Stimulated activated CD4-positive, alpha-beta T cell treated with anti-CD3 and anti-CD28 coated beads, Interleukin-15, amount 100 ng/mL, for 48 hours (primary cell): ENCODE measurements around the gene TTC14.
"Not testable (repeated sequence)": the region's sequence is repeated elsewhere in the genome, so short reads cannot be mapped to it uniquely, and the experiment has no call there.

Source experiments
- DNase-seq, 2 donors: peaks; one replicate each; pipeline ENCODE4 v3.0.0-alpha.2; 2020; ENCODE audit warnings: low read depth in 2 of 2

TTC14 gene

DNA sequence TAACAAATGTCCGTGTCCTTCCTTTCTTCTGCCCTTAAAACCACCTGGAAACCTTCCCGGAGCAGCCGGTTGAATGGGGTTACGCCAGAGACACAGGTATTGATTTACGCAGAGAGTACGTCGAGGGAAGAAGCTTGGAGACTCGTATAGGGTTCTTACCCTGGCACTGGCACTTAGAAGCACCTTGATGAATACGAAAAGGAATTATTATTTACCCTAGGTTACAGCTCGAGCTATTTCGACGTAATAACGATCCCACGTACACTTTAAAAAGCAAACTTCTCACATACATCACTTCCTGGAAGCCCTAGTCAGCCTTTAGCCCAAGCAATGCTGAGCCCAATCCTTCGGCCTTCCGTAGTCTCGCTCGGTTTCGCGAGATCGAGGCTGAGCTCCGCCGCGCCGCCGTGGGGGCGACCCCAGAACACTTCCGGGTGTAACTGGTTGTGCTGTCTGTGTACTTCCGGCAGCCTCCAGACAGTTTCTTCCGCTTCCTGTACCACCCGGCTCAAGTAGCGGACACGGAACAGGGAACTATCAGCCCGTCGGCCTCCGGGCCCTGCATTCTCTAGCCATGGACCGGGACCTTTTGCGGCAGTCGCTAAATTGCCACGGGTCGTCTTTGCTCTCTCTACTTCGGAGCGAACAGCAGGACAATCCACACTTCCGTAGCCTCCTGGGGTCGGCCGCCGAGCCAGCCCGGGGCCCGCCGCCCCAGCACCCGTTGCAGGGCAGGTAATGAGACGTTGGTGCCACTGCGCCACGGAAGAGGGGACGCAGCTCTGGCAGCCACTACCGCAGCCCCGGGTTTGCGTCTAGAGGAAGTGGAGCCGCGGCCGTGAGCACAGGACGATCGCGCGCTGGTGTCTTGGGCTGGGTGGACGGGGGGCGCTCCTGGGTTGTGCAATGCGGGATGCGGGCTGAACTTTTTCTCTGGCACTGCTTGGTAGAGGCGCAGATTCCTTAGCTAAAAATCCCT lies at the start of gene TTC14:
Gene TTC14 (plus strand): TSS at position 476 of the 979 bp plus-strand sequence. CDS start 99 bp downstream, at position 575.
- peak; percentile 90 to 92 for DNase-seq

DNA sequence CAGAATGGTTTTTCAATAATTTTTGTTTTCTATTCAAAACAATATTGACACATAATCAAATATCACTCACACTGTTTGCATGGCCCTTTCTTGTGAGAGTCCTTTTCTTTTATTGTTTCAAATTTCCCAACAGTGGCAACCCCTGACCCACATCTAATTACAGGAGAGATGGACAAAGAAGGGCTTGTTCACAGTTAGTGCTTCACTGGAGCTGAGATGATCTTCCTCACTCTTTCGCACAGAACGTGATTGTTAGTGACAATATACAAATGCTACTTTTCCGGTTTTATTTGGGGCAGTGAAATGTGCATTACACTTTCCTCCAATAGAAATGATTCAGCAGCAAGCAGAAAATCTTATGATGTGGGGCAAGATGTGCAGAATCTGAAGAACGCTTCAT lies 38.6 kb upstream of the TTC14 start:
- no peak for DNase-seq

DNA sequence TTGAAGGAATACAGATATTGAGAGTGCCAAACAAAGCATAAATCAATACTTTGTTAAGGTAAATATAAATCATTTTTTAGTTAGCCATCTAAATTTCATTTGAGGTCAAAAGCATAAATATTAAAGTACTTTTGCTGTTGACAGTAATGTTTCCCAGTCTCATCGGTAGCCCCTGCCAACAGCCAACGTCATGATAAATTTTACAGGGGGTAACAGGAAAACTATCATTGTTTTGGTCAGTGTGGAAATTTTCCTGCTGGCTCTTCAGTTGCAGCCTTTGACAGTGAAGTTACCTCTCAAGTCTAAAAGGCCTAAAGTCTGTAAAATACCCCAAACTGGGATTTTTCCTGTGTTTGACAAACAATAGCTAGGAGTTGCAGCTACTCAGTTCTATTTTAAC lies 37.3 kb upstream of the TTC14 start:
- DNase-seq = no peak

DNA sequence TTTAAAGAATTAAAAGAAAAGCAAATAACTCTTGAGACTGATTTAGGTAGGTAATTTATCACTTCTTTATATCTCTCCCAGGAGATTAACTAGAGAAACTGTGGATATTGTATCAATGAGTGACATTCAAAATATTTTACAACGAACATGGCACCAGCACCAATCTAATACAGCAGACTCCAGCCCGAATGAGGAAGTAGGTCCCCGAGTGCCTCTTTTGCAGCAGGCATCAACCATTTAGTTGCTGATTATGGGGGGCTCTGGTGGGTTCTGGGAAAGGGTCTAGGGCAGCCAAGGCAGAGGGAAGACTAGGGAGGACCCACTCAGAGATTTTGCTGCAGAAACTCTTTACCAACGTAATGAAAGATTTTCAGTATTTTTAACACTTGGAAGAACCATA lies 31.7 kb upstream of the TTC14 start:
- no peak for DNase-seq

DNA sequence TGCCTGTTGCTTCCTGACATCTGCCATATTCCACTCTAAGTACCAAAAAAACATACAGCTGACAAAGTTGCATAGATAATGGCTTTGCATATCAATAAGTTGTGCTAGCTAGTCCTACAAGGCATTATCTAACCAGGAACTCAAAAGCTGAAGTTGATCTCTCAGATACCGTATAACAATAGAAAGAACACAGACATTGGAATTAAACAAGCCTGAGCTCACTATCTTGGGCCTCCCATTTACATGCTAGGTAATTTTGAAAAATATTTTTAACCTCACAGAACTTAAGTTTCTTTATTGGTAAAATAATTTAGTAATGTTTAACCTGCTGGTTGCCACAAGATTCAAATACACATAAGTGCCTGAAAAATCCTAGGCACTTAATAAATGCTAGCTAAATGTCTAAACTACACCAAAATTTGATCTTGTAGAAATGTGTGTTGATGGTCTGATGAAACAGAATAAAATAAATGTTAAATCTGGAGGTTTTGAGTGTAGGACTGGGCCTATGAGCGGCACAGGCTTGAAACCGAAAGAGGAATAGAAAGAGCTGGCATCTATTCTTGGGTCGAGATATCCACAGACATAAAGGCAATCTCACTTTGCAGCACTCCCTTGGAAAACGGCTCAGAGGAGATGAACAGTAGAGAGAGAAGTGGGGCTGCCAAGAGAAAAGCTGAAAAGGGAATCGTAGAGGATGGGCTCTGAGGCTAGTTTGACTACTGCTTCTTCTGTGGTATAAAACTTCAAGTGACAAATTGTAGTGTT lies 29.9 kb upstream of the TTC14 start:
- DNase-seq = no peak

- DNase-seq = no peak
These were observed 26.4 kb upstream of the TTC14 start for GRCh38 chr3:180575571-180575970.

- DNase-seq = no peak
These were observed 21.0 kb upstream of the TTC14 start for GRCh38 chr3:180580934-180581333.

DNA sequence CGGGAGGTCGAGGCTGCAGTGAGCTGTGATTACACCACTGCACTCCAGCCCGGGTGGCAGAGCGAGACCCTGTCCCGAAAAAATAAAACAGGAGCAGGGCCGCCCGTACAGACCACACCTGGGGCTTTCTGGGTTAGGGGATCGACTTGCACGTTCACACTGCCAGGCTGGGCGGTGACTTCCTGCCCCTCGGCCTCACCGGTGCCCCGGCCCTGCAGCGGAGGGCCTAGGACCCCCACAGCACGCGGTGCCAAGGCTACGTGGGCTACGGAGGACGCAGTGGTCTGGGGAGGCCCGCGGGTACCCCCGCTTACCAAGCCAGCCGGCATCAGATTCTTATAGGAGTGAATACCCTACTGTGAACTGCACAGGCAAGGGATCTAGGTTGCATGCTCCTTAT lies 11.6 kb upstream of the TTC14 start:
- DNase-seq = no peak

DNA sequence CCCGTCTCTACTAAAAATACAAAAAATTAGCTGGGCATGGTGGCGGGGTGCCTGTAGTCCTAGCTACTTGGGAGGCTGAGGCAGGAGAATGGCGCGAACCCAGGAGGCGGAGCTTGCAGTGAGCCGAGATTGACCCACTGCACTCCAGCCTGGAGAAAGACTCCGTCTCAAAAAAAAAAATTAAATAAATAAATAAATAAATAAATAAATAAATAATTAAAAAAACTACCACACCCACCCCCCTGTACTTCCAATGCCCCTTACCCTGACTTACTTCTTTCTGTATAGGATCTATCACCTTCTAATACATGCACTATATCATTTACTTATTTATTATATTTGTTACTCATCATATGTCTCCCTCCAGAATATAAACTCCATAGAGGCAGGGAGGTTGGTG lies 8.3 kb upstream of the TTC14 start:
- DNase-seq = not testable (repeated sequence)

DNA sequence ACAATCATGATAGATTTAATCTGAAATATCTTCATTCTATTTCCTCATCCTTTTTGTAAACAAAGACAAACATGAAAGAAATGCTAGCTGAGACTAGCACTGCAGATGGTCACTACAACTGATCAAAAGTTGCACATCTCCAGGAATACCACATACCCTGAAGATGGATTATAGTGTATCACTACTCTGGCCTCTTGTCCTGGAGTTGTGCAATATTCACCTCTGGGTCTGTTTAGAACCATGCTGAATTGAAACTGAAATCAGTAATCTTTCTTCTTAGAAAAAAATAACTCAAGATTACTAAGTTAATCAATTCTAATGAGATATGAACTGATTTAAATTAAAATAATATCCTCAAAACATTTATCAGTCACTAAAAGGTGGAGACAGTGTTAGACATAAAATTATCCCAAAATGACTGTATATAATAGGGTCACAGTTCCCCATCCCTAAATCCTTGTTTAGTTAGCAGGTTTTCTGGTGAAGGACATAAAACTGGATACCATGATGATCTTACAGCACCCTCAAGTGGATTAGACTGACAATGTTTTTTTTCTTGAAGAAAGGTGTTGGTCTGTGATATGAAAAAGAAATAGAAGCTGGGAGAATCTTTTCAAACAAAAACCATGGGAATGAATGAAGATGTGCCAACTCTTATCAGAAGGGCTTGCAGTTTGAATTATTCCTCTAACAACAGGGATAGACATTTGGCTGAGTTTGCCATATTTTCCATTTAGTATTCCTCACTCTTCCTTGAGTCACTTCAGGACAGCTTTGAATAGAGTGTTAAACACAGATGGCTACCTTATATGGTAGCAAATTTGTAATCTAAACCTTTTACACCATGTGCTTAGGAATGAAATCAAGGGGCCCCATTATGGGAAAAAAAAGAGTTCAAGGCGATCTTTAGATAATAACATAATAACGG lies 7.1 kb upstream of the TTC14 start:
- no peak for DNase-seq

- no peak for DNase-seq
These were observed 6.4 kb upstream of the TTC14 start for GRCh38 chr3:180595559-180595935.

DNA sequence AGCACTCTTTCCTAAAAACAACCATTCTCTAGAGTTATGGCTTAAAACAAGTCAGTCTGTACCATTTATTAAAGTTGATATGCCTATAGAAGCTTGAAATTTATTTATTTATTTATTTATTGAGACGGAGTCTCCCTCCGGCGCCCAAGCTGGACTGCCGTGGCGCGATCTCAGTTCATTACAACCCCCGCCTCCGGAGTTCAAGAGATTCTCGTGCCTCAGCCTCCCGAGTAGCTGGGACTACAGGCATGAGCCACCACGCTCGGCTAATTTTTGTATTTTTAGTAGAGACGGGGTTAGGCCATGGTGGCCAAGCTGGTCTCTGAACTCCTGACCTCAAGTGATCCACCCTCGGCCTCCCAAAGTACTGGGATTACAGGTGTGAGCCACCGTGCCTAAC lies 1.5 kb upstream of the TTC14 start:
- DNase-seq = no peak

DNA sequence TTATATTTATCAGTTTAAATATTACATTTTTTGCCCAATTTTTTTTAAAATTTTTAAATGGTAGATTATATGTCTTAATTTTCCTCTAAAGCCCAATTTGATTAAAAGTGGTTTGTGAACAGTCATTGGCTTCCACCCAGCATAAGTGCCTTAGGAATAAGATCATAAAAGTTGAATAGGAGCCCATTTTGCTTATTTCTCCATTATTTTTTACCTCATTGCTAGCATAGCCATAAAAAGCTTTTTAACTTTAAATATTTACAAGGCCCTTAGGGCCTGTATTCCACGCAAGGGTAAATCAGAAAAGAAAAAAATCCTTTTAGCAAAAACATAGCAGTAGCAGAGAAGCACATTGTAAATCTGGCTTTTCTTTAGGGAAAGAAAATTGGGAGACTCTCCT lies 9.0 kb downstream of the TTC14 start:
- no peak for DNase-seq

GRCh38 chr3:180612364-180612763 lies 10.4 kb downstream of the TTC14 start:
- DNase-seq = no peak

GRCh38 chr3:180615954-180616353 lies 14.0 kb downstream of the TTC14 start:
- no peak for DNase-seq

- no peak for DNase-seq
These were observed 15.1 kb downstream of the TTC14 start for GRCh38 chr3:180617049-180617448.

GRCh38 chr3:180618563-180618962 lies 16.6 kb downstream of the TTC14 start:
- not testable (repeated sequence) for DNase-seq

- no peak for DNase-seq
These were observed 17.8 kb downstream of the TTC14 start for GRCh38 chr3:180619723-180620122.

- no peak for DNase-seq
These were observed 22.8 kb downstream of the TTC14 start for GRCh38 chr3:180624714-180625113.

DNA sequence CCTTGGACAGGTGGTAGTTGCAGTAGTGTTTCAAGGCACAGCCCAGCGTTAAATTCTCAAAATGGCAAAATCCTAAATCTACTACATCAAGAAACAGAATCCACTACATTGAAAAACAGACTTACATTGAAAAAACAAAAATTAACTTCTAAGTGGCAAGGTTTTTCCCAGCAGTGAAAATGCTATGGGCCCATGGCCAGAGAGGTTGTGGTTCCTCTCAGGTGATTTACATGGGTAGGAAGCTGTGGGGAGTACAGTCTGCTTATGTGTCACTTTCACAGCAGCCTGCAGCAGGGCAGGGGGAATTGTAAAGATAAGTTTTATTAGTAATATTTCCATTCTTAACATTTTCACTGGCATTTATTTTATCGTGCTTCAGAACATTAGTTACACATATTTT lies 24.9 kb downstream of the TTC14 start:
- no peak for DNase-seq

- DNase-seq = no peak
These were observed 28.4 kb downstream of the TTC14 start for GRCh38 chr3:180630371-180630770.

DNA sequence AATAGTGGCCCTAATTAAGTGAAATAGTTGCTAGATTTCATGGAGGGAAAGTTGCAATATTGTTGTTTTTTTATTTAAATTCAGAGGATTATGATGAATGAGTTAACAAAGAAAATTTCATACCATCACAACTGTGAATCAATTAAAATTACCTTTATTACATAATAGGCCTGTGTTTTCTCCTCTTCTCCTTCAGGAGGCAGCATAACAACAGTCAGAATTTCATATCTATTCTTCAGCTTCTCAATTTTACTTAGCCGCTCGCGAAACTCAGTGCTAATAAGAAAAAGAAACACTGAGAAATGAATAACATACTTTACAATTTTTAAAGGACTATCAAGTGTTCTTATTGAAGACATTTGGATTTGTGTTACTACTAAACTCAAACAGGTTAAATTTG lies 29.4 kb downstream of the TTC14 start:
- DNase-seq = no peak
